Dendritic cell treated with granulocyte-macrophage colony-stimulating factor and Interleukin-4, amounts not matched to agents 40 ng/mL and 50 ng/mL, for 4 days (primary cell): ENCODE results near the gene GAK.
"Not testable (repeated sequence)": the region's sequence is repeated elsewhere in the genome, so short reads cannot be mapped to it uniquely, and the experiment has no call there.

Experiments used
- H3K27ac Mint-ChIP-seq: one replicate; pipeline ENCODE4 v1.8.0; 2022; ENCODE audit warnings: mild to moderate bottlenecking, mixed read lengths
- H3K27me3 Mint-ChIP-seq: one replicate; pipeline ENCODE4 v1.8.0; 2022; ENCODE audit warnings: mild to moderate bottlenecking, mixed read lengths
- H3K36me3 Mint-ChIP-seq: one replicate; pipeline ENCODE4 v1.8.0; 2022; ENCODE audit warnings: low read depth, mixed read lengths
- H3K4me1 Mint-ChIP-seq: one replicate; pipeline ENCODE4 v1.8.0; 2022; ENCODE audit warnings: low read depth, mixed read lengths
- H3K4me3 Mint-ChIP-seq: one replicate; pipeline ENCODE4 v1.8.0; 2022; ENCODE audit warnings: mild to moderate bottlenecking, moderate library complexity, mixed read lengths
- H3K9me3 Mint-ChIP-seq: one replicate; pipeline ENCODE4 v1.8.0; 2022; ENCODE audit warnings: mixed read lengths
- intact Hi-C: fragments of 100-400 bp; cut with micrococcal nuclease; formaldehyde crosslinking; loops from one replicate; pipeline ENCODE4 v1.15.0; 2022

The GAK gene

DNA sequence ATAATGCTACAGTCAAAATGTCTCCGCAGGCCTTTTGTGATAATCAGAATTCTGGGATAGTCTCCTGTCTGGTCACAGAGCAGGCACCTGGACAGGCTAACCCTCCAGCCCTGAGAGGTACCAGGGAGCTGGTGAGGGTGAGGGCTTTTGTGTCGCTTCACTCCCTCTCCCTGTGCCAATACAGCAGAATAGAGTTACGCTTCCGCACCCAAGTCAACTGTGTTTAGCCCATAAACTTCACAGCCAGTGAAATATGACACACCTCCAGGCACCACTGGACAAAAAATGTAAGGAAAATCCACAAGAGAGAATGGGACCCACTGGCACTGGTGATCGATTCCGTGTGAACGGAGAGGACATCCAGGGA lies 1.3 kb downstream of the GAK start:
- H3K27ac Mint-ChIP-seq, result peak overlapping the region; percentile 97
- H3K27me3 Mint-ChIP-seq, result no peaks in the 10 kb centered on the region
- intact Hi-C loops, result loop anchor here (5.0 kb wide), 1 partner anchor 56 kb away; the partner anchor contains the start of gene IDUA
- H3K4me3 Mint-ChIP-seq, result peak overlapping the region; percentile 97
- peaks cover 65% of the 10 kb centered on the region for H3K4me1 Mint-ChIP-seq
- peaks cover 40% of the 10 kb centered on the region for H3K36me3 Mint-ChIP-seq
- no peaks in the 10 kb centered on the region for H3K9me3 Mint-ChIP-seq

DNA sequence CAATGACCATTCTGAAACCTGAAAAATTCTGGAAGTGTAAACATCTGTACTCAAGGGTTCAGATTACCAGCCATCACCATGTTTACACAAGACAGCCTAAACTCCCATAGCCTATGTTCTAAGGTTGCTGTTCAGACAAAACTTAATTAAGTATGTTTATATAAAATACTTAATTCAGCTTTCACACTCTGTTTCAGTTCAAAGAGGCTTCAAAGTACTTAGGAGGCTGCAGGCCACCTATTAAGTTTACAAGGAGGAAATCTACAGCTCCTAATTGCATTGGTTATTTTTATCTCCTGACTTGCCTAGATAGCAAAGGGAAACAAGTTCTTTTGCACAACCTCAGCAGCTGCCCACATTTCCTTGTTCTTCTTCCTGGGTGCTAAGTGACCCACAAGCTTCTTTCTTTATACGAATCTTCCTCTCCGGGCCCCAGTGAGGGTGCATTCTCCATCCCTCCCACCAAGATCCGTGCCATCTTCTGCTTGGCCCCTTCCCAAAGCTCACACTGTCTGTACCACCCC lies 2.0 kb downstream of the GAK start:
- intact Hi-C loops, result loop anchor here (5.0 kb wide), 1 partner anchor 57 kb away; the partner anchor contains the start of gene IDUA
- Mint-ChIP-seq H3K27ac (peak overlapping the region; percentile 97), H3K4me1 (peaks cover 70% of the 10 kb centered on the region), H3K9me3 (no peaks in the 10 kb centered on the region), H3K36me3 (peaks cover 45% of the 10 kb centered on the region), H3K27me3 (no peaks in the 10 kb centered on the region), H3K4me3 (peak overlapping the region; percentile 97)

DNA sequence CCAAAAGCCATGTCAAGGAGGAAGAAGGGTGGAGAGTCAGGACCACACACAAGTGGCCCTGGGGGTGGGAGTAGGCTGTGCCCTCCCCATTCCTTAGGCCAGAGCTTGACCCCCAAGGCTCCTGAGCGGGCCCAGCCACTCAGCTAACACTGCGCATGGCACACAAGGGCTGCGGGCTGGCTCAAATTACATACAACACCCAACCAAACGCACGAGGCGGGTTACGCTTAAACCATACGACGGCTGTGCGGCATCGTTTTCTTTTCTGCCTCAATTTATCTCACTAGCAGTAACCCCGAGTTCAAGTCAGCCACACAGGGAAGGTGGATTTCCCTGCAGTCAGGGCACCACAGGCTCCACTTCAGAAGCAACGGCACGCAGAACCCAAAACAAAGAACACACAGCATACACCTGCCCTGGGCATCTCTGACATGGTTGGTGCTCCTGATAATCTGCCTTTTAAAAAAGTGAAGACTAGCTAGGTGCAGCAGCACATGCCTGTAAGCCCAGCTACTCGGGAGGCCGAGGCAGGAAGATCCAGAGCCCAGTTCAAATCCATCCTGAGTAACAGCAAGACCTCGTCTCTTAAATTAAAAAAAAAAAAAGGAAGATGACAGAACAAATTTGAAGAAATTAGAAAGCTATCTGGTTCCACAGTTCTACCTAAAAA lies 2.9 kb downstream of the GAK start:
- Mint-ChIP-seq H3K4me3 (peak overlapping the region; percentile 26), H3K36me3 (peaks cover 53% of the 10 kb centered on the region), H3K4me1 (peaks cover 71% of the 10 kb centered on the region), H3K27me3 (no peaks in the 10 kb centered on the region), H3K27ac (no peak overlapping the region), H3K9me3 (no peaks in the 10 kb centered on the region)
- intact Hi-C loops, result no loop called here

- H3K9me3 Mint-ChIP-seq, H3K4me3 Mint-ChIP-seq, intact Hi-C loops, H3K27me3 Mint-ChIP-seq: not testable (repeated sequence)
- Mint-ChIP-seq H3K36me3 (peaks cover 56% of the 10 kb centered on the region), H3K4me1 (peaks cover 77% of the 10 kb centered on the region), H3K27ac (peak overlapping the region; percentile 30)
Observed at GRCh38 chr4:927566-927965, 4.5 kb downstream of the GAK start.

DNA sequence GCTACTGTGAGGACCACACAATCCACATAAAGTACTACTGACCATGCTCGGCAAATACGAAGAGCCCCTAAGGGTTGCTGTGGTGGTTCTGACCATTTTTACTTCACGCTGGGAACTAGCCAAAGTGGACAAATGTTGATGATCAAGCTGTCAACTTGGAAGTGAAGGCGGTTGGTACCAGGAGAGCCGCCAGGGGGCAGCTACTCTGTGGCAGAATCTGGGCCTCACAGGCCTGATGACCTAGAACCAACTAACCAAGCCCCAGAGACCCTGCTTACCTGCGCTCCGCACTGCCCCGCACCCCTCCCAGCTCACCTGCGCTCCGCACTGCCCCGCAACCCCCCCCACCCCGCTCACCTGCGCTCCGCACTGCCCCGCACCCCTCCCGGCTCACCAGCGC lies 5.6 kb downstream of the GAK start:
- Mint-ChIP-seq H3K27me3 (no peaks in the 10 kb centered on the region), H3K4me3 (no peak overlapping the region), H3K9me3 (no peaks in the 10 kb centered on the region), H3K27ac (peak overlapping the region; percentile 26), H3K4me1 (peaks cover 76% of the 10 kb centered on the region), H3K36me3 (peaks cover 55% of the 10 kb centered on the region)
- intact Hi-C loops, result no loop called here

DNA sequence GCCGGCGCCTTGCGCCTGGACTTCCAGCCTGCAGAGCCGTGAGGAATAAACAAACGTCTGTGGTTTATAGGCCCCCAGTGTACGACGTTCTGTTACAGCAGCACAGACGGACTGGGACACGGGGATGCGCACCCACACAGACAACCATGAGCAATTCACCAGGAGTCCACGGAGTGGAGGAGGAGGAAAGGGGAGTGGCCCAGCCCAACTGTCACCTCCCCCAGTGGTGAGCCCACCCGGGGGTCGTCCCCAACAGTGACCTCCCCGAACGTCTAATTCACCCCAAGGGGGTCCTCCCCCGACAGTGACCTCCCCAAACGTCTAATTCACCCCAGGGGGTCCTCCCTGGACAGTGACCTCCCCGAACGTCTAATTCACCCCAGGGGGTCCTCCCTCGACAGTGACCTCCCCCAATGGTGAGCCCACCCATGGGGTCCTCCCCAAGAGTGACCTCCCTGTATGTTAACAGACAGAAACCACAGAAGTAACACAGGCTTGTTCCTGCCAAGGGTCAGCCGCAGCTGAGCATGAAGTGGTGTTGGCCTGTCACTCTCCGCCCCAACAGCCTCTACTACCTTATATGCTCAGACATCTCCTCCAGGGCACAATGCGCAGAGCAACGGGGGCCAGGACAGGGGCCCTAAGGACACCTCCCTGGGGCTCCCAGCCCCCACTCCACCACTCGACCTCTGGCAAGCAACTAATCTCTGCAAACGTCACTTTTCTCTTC lies 6.2 kb downstream of the GAK start:
- no peaks in the 10 kb centered on the region for H3K27me3 Mint-ChIP-seq
- intact Hi-C loops, result no loop called here
- no peak overlapping the region for H3K4me3 Mint-ChIP-seq
- H3K9me3 Mint-ChIP-seq, result no peaks in the 10 kb centered on the region
- peaks cover 56% of the 10 kb centered on the region for H3K36me3 Mint-ChIP-seq
- H3K4me1 Mint-ChIP-seq, result peaks cover 76% of the 10 kb centered on the region
- H3K27ac Mint-ChIP-seq, result peak overlapping the region; percentile 76

GRCh38 chr4:925171-925570 lies 6.9 kb downstream of the GAK start:
- Mint-ChIP-seq H3K27ac (peak overlapping the region; percentile 76), H3K27me3 (no peaks in the 10 kb centered on the region), H3K9me3 (no peaks in the 10 kb centered on the region), H3K4me1 (peaks cover 72% of the 10 kb centered on the region), H3K36me3 (peaks cover 59% of the 10 kb centered on the region), H3K4me3 (no peak overlapping the region)
- intact Hi-C loops, result no loop called here

DNA sequence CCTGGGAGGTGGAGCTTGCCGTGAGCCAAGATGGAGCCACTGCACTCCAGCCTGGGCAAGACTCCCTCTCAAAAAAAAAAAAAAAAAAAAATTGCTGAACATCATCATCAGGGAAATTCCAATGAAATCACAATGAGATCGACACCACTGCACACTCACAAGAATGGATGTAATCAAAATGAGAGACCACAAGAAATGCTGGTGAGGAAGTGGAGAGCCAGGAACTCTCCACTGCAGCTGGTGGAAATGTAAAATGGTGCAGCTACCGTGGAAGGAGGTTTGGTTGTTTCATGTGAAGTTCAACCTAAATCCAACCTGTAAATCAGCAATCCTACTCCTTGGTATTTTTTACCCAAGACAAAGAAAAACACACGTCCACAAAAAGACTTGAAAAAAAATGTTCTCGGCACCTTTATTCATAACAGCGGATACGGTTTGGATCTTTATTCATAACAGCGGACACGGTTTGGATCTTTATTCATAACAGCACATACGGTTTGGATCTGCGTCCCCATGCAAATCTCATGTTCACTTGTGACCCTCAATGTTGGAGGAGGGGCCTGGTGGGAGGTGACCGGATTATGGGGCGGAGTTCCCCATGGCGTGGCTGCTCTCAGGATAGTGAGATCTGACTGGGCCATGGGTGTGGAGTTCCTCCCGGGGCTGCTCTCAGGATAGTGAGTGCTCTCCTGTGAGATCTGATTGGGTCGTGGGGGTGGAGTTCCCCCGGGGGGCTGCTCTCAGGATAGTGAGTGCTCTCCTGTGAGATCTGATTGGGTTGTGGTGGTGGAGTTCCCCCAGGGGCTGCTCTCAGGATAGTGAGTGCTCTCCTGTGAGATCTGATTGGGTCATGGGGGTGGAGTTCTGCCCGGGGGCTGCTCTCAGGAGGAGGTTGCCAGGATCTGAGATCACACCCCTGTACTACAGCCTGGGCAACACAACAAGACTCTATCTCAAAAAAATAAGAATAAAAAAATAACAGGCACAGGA lies 7.7 kb downstream of the GAK start:
- Mint-ChIP-seq H3K4me3 (no peak overlapping the region), H3K4me1 (peaks cover 77% of the 10 kb centered on the region), H3K27ac (peak overlapping the region; percentile 76), H3K36me3 (peaks cover 62% of the 10 kb centered on the region), H3K9me3 (no peaks in the 10 kb centered on the region), H3K27me3 (no peaks in the 10 kb centered on the region)
- intact Hi-C loops, result no loop called here

DNA sequence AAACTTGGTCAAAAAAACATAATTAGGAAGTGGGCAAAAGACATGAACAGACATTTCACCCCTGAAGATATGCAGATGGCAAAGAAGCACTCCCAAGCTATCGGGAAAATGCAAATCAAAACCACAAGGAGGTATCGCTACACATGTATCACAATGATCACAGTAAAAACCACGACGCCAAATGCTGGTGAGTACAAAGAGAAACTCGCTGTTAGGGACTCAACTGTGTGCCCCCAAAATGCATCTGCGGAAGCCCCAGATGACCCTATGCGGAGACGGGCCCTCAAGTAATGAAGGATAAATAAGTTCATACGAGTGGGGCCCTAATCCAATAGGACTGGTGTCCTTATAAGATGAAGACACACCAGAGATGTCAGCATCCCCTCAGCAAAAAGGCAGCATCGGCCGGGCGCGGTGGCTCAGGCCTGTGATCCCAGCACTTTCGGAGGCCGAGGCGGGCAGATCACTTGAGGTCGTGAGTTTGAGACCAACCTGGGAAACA lies 10.2 kb downstream of the GAK start:
- peaks cover 82% of the 10 kb centered on the region for H3K4me1 Mint-ChIP-seq
- no peak overlapping the region for H3K4me3 Mint-ChIP-seq
- no peaks in the 10 kb centered on the region for H3K27me3 Mint-ChIP-seq
- H3K27ac Mint-ChIP-seq, result no peak overlapping the region
- H3K36me3 Mint-ChIP-seq, result peaks cover 51% of the 10 kb centered on the region
- H3K9me3 Mint-ChIP-seq, result no peaks in the 10 kb centered on the region
- intact Hi-C loops, result no loop called here

DNA sequence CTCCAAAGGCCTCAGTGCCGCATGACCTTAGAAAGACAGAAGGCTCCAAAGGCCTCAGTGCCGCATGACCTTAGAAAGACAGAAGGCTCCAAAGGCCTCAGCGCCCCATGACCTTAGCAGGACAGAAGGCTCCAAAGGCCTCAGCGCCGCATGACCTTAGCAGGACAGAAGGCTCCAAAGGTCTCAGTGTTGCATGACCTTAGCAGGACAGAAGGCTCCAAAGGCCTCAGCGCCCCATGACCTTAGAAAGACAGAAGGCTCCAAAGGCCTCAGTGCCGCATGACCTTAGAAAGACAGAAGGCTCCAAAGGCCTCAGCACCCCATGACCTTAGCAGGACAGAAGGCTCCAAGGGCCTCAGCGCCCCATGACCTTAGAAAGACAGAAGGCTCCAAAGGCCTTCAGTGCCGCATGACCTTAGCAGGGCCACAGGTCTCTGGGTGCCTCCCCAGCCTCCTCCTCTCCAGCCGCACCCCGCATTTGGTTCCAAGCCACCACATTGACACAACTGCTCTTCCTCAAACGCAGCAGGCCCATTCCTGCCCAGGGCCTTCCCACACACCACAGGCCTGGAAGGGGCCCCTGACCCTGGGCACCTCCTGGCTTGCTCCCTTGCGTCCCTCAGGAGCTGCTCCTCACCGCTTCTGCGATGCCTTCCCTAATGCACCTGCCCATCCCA lies 13.0 kb downstream of the GAK start:
- Mint-ChIP-seq H3K4me1 (peaks cover 86% of the 10 kb centered on the region), H3K27ac (peak overlapping the region; percentile 27), H3K36me3 (peaks cover 29% of the 10 kb centered on the region)
- H3K9me3 Mint-ChIP-seq, intact Hi-C loops, H3K27me3 Mint-ChIP-seq, H3K4me3 Mint-ChIP-seq: not testable (repeated sequence)

GRCh38 chr4:918591-918990 lies 13.5 kb downstream of the GAK start:
- intact Hi-C loops, H3K27me3 Mint-ChIP-seq, H3K9me3 Mint-ChIP-seq, H3K4me3 Mint-ChIP-seq: not testable (repeated sequence)
- H3K27ac Mint-ChIP-seq, result peak overlapping the region; percentile 27
- peaks cover 80% of the 10 kb centered on the region for H3K4me1 Mint-ChIP-seq
- H3K36me3 Mint-ChIP-seq, result peaks cover 29% of the 10 kb centered on the region

- no peaks in the 10 kb centered on the region for H3K9me3 Mint-ChIP-seq
- H3K4me3 Mint-ChIP-seq, result no peak overlapping the region
- H3K4me1 Mint-ChIP-seq, result peaks cover 74% of the 10 kb centered on the region
- intact Hi-C loops, result no loop called here
- no peaks in the 10 kb centered on the region for H3K27me3 Mint-ChIP-seq
- H3K27ac Mint-ChIP-seq, result peak overlapping the region; percentile 27
- H3K36me3 Mint-ChIP-seq, result peaks cover 34% of the 10 kb centered on the region
Observed at GRCh38 chr4:917992-918391, 14.1 kb downstream of the GAK start.

GRCh38 chr4:917466-917865 lies 14.7 kb downstream of the GAK start:
- no peaks in the 10 kb centered on the region for H3K9me3 Mint-ChIP-seq
- H3K27ac Mint-ChIP-seq, result no peak overlapping the region
- intact Hi-C loops, result no loop called here
- H3K27me3 Mint-ChIP-seq, result no peaks in the 10 kb centered on the region
- H3K4me3 Mint-ChIP-seq, result no peak overlapping the region
- H3K36me3 Mint-ChIP-seq, result peaks cover 34% of the 10 kb centered on the region
- peaks cover 69% of the 10 kb centered on the region for H3K4me1 Mint-ChIP-seq
